CD4-positive, alpha-beta memory T cell (primary cell): Measurements from ENCODE around the gene GRIN1. TPM values are rescaled to one million over a fixed set of nuclear protein-coding genes. Genes with fewer than 3 reads are reported as not detected.

Source experiments
- CTCF ChIA-PET: fragments of 350-600 bp; sonication (Branson Sonifier 250); formaldehyde crosslinking; loops from one replicate; lab custom pipeline; 2021; ENCODE audit warnings: inconsistent platforms; ENCODE audit not compliant: partially characterized antibody; lab: Charles Lee
- POLR2A ChIA-PET: fragments of 350-600 bp; sonication (Branson Sonifier 250); formaldehyde crosslinking; loops from one replicate; lab custom pipeline; 2021; ENCODE audit not compliant: partially characterized antibody; lab: Charles Lee
- DNase-seq, 5 donors: peaks; one replicate each; pipeline versions ENCODE4 v3.0.0 to v3.0.0-alpha.2; 2020 to 2022; ENCODE audit warnings: mixed read lengths in 1 of 5
- H3K27ac ChIP-seq: one replicate; pipeline ENCODE4 v1.7.0; 2013; ENCODE audit warnings: low read depth, low read length
- H3K27me3 ChIP-seq: 2 replicates; pipeline ENCODE4 v1.7.0; 2013; ENCODE audit warnings: mild to moderate bottlenecking, low read length, moderate library complexity; ENCODE audit not compliant: insufficient read depth
- H3K36me3 ChIP-seq: 2 replicates; pipeline ENCODE4 v1.7.0; 2013; ENCODE audit warnings: mild to moderate bottlenecking, low read length, moderate library complexity; ENCODE audit not compliant: insufficient read depth
- H3K4me1 ChIP-seq: 2 replicates; pipeline ENCODE4 v1.7.0; 2013; ENCODE audit warnings: mild to moderate bottlenecking, low read length, moderate library complexity; ENCODE audit not compliant: insufficient read depth
- H3K4me3 ChIP-seq, 2 donors: one replicate each; pipeline ENCODE4 v1.7.0; 2013; ENCODE audit warnings: low read length in 2 of 2, mild to moderate bottlenecking in 1 of 2
- H3K9me3 ChIP-seq, 2 donors: one replicate each; pipeline ENCODE4 v1.7.0; 2013; ENCODE audit warnings: low read length in 2 of 2, control low read depth in 1 of 2; ENCODE audit not compliant: control insufficient read depth in 1 of 2
- H3K27ac Mint-ChIP-seq, 7 donors: one replicate each; pipeline ENCODE4 v1.8.0; 2020 to 2021; ENCODE audit warnings: mixed read lengths in 7 of 7, mild to moderate bottlenecking in 6 of 7, inconsistent platforms in 3 of 7, moderate library complexity in 3 of 7
- H3K27me3 Mint-ChIP-seq, 2 donors: one replicate each; pipeline ENCODE4 v1.8.0; 2020 to 2021; ENCODE audit warnings: mixed read lengths in 2 of 2
- H3K36me3 Mint-ChIP-seq, 2 donors: one replicate each; pipeline ENCODE4 v1.8.0; 2020 to 2021; ENCODE audit warnings: mixed read lengths in 2 of 2, inconsistent platforms in 1 of 2, mild to moderate bottlenecking in 1 of 2
- H3K4me1 Mint-ChIP-seq, 4 donors: one replicate each; pipeline ENCODE4 v1.8.0; 2020 to 2021; ENCODE audit warnings: mixed read lengths in 4 of 4, mild to moderate bottlenecking in 1 of 4
- H3K4me3 Mint-ChIP-seq, 8 donors: one replicate each; pipeline ENCODE4 v1.8.0; 2020 to 2021; ENCODE audit warnings: mixed read lengths in 8 of 8, mild to moderate bottlenecking in 7 of 8, moderate library complexity in 6 of 8, inconsistent platforms in 3 of 8
- H3K9me3 Mint-ChIP-seq, 8 donors: one replicate each; pipeline ENCODE4 v1.8.0; 2020 to 2021; ENCODE audit warnings: mixed read lengths in 8 of 8, mild to moderate bottlenecking in 5 of 8, inconsistent platforms in 3 of 8, moderate library complexity in 1 of 8
- intact Hi-C: fragments of 100-400 bp; cut with micrococcal nuclease; formaldehyde crosslinking; loops from one replicate; pipeline ENCODE4 v1.15.1; 2023
- polyA plus RNA-seq, 2 donors: library from polyadenylated mRNA; unstranded; fragments of 300-500 nt; fragmentation: Illumina TruSeq; gene quantifications; one replicate each; pipeline ENCODE4 v1.2.3, GENCODE V29; 2021
- total RNA-seq, 2 experiments: library from RNA; stranded (reverse); gene quantifications; one replicate each; pipeline ENCODE4 v1.2.3, GENCODE V29; 2021

Gene GRIN1
- total and polyA plus RNA-seq, 4 experiments from 2014 or later, result not detected

DNA sequence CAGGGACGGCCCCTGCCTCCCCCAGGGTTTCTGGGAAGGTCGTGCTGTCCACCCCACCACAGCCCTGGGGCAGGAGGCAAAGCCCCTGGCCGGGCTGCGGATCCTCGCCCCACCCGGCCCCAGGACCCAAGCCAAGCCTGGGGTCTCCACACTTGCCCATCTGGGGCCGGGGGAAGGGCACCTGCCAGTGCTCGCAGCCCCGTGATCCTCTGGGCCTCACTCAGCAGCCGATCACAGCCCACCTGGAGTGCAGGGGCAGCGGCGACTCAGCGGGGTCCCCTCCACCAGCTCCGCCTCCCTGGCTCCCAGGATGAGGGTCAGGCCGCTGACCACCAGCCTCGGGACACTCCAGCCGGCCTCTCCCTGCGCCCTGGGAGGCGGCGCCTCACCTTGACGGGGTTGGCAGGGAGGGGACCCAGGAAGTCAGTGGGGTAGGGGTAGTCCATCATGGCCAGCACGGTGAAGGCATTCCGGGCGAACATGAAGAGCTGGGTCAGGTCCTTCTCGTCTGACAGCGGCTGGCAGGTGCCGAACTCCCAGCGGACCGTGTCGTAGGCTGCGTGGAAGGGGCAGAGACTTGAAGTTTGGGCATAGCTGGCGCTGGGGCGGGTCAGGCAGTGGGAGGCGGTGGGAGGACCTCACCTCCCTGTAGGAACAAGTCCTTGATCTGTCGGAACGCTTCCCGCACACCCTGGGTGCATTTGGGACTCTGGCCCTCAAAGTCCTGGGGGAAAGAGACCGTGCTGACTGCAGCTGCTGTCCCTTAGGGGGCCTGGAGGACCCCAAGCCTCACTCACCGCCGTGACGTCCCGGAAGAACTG lies 26.2 kb upstream of the GRIN1 start:
- H3K27me3 Mint-ChIP-seq, result no peaks in the 10 kb centered on the region
- Histone ChIP-seq H3K27me3 (no peaks in the 10 kb centered on the region), H3K27ac (peak overlapping the region; percentile 26), H3K9me3 (no peaks in the 10 kb centered on the region), H3K4me1 (peaks cover 16% of the 10 kb centered on the region), H3K4me3 (no peak overlapping the region), H3K36me3 (peaks cover 13% of the 10 kb centered on the region)
- peak overlapping the region in 7 of 8 donors; percentile 61 to 78 (median 67) for H3K4me3 Mint-ChIP-seq
- peaks cover 0 to 9% (median 2%) of the 10 kb centered on the region in 4 donors for H3K4me1 Mint-ChIP-seq
- DNase-seq, result no peak
- H3K27ac Mint-ChIP-seq, result peak overlapping the region in 4 of 7 donors; percentile 50 to 82 (median 67)
- CTCF ChIA-PET, result interaction anchor here (2.4 to 2.6 kb wide), 2 partner anchors 17 to 114 kb away, joined by 6 to 13 read pairs; partner anchors contain the start of gene RNF224
- intact Hi-C loops, result no loop called here
- H3K9me3 Mint-ChIP-seq, result no peaks in the 10 kb centered on the region
- POLR2A ChIA-PET, result interaction anchor here (0.7 to 3.6 kb wide), 8 partner anchors 17 to 305 kb away, joined by 3 to 36 read pairs (median 6); partner anchors contain the start of genes MAN1B1, RABL6, TUBB4B and UAP1L1
- peaks cover 0 to 15% of the 10 kb centered on the region in 2 donors for H3K36me3 Mint-ChIP-seq

DNA sequence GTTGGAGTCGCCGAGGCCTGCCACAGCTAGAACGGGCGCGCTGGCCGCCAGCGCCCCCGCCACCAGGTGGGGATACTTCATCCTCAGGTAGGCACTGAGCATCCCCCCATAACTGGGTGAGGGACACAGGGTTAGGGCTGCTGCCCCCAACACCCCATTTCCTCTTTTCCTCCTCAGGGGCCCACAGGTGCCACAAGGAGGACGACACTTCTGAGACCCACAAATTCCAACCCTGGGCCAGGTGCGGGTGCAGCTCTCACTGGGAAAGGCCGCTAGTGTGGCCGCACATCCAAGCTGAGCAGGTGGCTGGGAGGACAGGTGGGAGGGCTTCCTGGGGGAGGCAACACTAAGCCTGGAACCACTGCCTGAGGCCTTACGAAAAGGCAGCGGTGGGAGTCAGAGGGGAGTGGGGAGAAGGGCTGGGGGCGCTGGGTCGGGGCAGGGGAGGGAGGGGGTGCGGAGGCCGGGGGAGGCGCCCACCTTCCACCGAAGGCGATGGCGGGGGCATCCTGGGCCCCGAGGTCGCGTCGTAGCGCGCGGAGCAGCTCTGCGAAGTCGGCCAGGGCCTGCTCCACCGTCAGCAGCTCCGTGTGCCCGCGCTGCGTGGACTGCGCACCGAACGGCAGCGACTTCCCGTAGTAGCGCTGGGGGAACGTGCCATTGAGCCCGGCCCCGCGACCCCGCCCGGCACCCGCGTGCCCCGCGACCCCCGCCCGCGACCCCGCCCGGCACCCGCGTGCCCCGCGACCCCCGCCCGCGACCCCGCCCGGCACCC lies 25.4 kb upstream of the GRIN1 start:
- DNase-seq, result peak in 2 of 5 donors; percentile 19 to 40
- peaks cover 0 to 9% (median 2%) of the 10 kb centered on the region in 4 donors for H3K4me1 Mint-ChIP-seq
- intact Hi-C loops, result loop anchor here (1.0 kb wide), 1 partner anchor 18 kb away; no protein-coding TSS in a partner anchor
- H3K36me3 Mint-ChIP-seq, result peaks cover 0 to 13% of the 10 kb centered on the region in 2 donors
- H3K27me3 Mint-ChIP-seq, result no peaks in the 10 kb centered on the region
- peak overlapping the region; percentile 26 for H3K27ac ChIP-seq
- peaks cover 16% of the 10 kb centered on the region for H3K4me1 ChIP-seq
- peak overlapping the region; percentile 39 to 78 (median 66) for H3K4me3 Mint-ChIP-seq
- CTCF ChIA-PET, result interaction anchor here (2.4 to 2.6 kb wide), 2 partner anchors 18 to 113 kb away, joined by 6 to 13 read pairs; partner anchors contain the start of gene RNF224
- no peak overlapping the region for H3K4me3 ChIP-seq
- H3K9me3 Mint-ChIP-seq, result no peaks in the 10 kb centered on the region
- no peaks in the 10 kb centered on the region for H3K27me3 ChIP-seq
- peak overlapping the region in 6 of 7 donors; percentile 27 to 78 (median 42) for H3K27ac Mint-ChIP-seq
- peaks cover 8% of the 10 kb centered on the region for H3K36me3 ChIP-seq
- POLR2A ChIA-PET, result interaction anchor here (0.6 to 3.6 kb wide), 12 partner anchors 16 to 306 kb away, joined by 3 to 36 read pairs (median 4); partner anchors contain the start of genes MAN1B1, RABL6, RNF208 and SSNA1
- no peaks in the 10 kb centered on the region for H3K9me3 ChIP-seq

DNA sequence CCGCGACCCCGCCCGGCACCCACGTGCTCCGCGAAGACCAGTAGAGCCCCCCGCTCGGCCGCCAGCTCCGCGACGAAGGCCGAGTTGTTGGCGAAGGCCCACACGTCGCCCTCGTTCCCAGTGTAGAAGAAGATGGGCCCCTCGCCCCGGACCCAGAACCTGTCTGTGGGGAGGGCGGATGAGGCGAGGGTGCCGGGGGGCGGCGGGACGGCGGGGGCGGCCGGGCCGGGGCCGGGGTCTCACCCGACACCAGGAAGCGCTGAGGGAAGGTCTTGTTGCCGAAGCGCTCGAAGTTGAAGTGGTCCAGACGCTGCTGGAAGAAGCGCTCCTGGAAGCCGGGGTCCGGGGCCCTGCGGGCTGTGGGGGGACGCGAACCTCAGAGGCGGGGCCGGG lies 24.7 kb upstream of the GRIN1 start:
- H3K4me1 Mint-ChIP-seq, result peaks cover 0 to 14% (median 2%) of the 10 kb centered on the region in 4 donors
- Histone ChIP-seq H3K4me3 (peak overlapping the region in 1 of 2 donors; percentile 43), H3K9me3 (no peaks in the 10 kb centered on the region), H3K27ac (peak overlapping the region; percentile 58), H3K36me3 (peaks cover 4% of the 10 kb centered on the region), H3K27me3 (no peaks in the 10 kb centered on the region), H3K4me1 (peaks cover 16% of the 10 kb centered on the region)
- CTCF ChIA-PET, result interaction anchor here (1.3 to 2.4 kb wide), 4 partner anchors 18 to 122 kb away, joined by 4 to 13 read pairs (median 6); partner anchors contain the start of gene MAN1B1
- H3K9me3 Mint-ChIP-seq, result no peaks in the 10 kb centered on the region
- DNase-seq, result no peak
- no peak overlapping the region for H3K27ac Mint-ChIP-seq
- intact Hi-C loops, result loop anchor here (1.0 kb wide), 1 partner anchor 19 kb away; no protein-coding TSS in a partner anchor
- H3K27me3 Mint-ChIP-seq, result no peaks in the 10 kb centered on the region
- peak overlapping the region in 6 of 8 donors; percentile 40 to 74 (median 62) for H3K4me3 Mint-ChIP-seq
- peaks cover 0 to 7% of the 10 kb centered on the region in 2 donors for H3K36me3 Mint-ChIP-seq
- POLR2A ChIA-PET, result interaction anchor here (0.6 to 3.6 kb wide), 11 partner anchors 15 to 127 kb away, joined by 3 to 36 read pairs (median 5); partner anchors contain the start of genes MAN1B1, RNF208, SSNA1 and TUBB4B

DNA sequence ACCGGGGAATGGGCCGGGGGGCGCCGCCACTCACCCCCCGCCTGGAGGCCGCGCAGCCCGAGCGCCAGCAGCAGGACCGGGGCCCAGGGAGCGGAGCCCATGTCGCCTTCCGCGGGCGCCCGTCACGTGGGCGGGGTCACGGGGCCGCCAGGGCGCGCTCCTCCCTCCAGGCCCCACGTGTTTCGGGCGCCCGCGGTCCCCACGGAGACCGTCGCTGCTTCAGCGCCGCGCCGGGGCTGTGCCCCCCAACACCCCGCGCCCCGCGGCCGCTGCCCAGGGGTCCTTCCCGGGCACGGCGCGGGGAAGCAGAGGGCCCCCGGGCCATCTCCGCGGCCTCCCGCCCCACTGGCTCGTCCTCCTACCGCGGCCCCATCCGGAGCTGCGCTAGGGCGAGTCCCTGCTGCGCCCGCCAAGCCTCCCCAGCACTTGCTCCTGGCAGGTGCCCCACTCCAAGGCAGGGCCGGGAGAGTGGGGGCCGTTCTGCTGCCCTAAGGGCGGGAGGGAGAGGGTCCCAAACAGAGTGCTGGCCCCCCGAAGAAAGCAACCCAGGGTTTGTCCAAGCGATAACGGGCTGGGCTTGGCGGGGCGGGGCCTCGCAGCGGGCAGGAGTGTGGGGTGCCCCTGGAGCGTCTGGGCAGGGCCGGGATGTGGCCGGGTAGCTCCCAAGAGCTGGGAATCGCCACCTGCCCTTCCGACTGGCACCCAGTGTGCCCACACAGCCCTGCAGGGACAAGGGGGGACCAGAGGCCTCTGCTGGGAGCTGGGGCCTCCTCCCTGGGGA lies 24.2 kb upstream of the GRIN1 start, which contains the start of gene DPP7:
TSS of gene DPP7 (minus strand) at position 121 of the 781 bp plus-strand sequence. CDS start at position 101, 20 bp downstream.
- DNase-seq, result peak; percentile 79 to 83 (median 80)
- CTCF ChIA-PET, result interaction anchor here (1.0 to 1.4 kb wide), 5 partner anchors 19 to 122 kb away, joined by 3 to 7 read pairs (median 4); partner anchors contain the start of genes CYSRT1, MAN1B1 and RNF224
- Histone ChIP-seq H3K36me3 (no peaks in the 10 kb centered on the region), H3K27me3 (no peaks in the 10 kb centered on the region), H3K27ac (peak within 1 kb of the TSS; percentile 58), H3K9me3 (no peaks in the 10 kb centered on the region), H3K4me1 (peaks cover 16% of the 10 kb centered on the region), H3K4me3 (peak within 1 kb of the TSS in 1 of 2 donors; percentile 43)
- Mint-ChIP-seq H3K4me1 (peaks cover 0 to 17% (median 2%) of the 10 kb centered on the region in 4 donors), H3K36me3 (peaks cover 0 to 6% of the 10 kb centered on the region in 2 donors), H3K4me3 (peak within 1 kb of the TSS; percentile 39 to 78 (median 66)), H3K27ac (peak within 1 kb of the TSS in 4 of 7 donors; percentile 30 to 50 (median 42)), H3K27me3 (no peaks in the 10 kb centered on the region), H3K9me3 (peaks cover 0 to 2% (median 0%) of the 10 kb centered on the region in 8 donors)
- POLR2A ChIA-PET, result interaction anchor here (0.9 to 3.6 kb wide), 11 partner anchors 13 to 126 kb away, joined by 3 to 36 read pairs (median 5); partner anchors contain the start of genes MAN1B1, RNF208, RNF224 and TUBB4B
- intact Hi-C loops, result loop anchor here (1.0 kb wide), 1 partner anchor 20 kb away; no protein-coding TSS in a partner anchor

DNA sequence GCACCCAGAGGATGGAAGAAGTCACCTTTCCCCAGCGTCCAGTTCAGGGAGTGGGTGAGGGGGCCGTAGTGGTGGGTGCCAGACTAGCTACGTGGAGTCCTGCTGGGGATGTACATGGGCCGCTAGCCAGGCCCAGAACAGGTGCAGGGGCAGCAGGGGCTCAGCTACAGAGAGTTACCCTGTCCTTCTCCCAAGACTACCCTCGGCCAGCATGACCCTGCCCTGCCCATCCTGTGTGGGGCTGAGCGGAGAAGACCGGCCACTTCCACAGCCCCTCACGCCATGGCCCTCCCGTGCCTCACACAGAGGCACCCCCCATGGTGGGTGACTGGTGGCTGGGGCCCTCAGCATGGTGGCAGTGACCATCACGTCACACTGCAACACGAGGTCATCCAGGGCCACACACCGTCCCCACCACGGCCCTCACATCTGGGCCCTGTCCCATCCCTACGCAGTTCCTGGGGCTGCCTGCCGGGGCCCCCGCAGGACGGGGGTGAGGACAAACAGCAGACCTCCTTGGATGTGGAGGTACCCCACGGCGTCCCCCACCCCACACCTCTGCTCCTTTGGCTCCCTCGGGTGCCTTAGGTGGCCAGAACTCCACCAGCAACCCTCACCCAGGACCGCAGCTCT lies 23.4 kb upstream of the GRIN1 start:
- peaks cover 0 to 17% (median 2%) of the 10 kb centered on the region in 4 donors for H3K4me1 Mint-ChIP-seq
- H3K4me3 Mint-ChIP-seq, result peak overlapping the region in 5 of 8 donors; percentile 12 to 45 (median 26)
- no peaks in the 10 kb centered on the region for H3K36me3 ChIP-seq
- intact Hi-C loops, result no loop called here
- no peaks in the 10 kb centered on the region for H3K27me3 ChIP-seq
- no peak overlapping the region for H3K4me3 ChIP-seq
- peaks cover 16% of the 10 kb centered on the region for H3K4me1 ChIP-seq
- H3K9me3 ChIP-seq, result no peaks in the 10 kb centered on the region
- DNase-seq, result no peak
- peaks cover 0 to 2% (median 0%) of the 10 kb centered on the region in 8 donors for H3K9me3 Mint-ChIP-seq
- H3K36me3 Mint-ChIP-seq, result peaks cover 0 to 6% of the 10 kb centered on the region in 2 donors
- H3K27me3 Mint-ChIP-seq, result no peaks in the 10 kb centered on the region
- POLR2A ChIA-PET, result interaction anchor here (0.9 to 3.6 kb wide), 9 partner anchors 12 to 125 kb away, joined by 3 to 36 read pairs (median 5); partner anchors contain the start of genes MAN1B1, RNF208, RNF224 and TUBB4B
- CTCF ChIA-PET, result interaction anchor here (1.0 to 1.4 kb wide), 5 partner anchors 19 to 121 kb away, joined by 3 to 7 read pairs (median 4); partner anchors contain the start of genes CYSRT1, MAN1B1 and RNF224
- no peak overlapping the region for H3K27ac ChIP-seq
- no peak overlapping the region for H3K27ac Mint-ChIP-seq
